ENCODE measurements around the gene ST8SIA2. TPM values are rescaled to one million over a fixed set of nuclear protein-coding genes. Genes with fewer than 3 reads are reported as not detected.

Gene ST8SIA2
- polyA plus RNA-seq, 3 donors = not detected

DNA sequence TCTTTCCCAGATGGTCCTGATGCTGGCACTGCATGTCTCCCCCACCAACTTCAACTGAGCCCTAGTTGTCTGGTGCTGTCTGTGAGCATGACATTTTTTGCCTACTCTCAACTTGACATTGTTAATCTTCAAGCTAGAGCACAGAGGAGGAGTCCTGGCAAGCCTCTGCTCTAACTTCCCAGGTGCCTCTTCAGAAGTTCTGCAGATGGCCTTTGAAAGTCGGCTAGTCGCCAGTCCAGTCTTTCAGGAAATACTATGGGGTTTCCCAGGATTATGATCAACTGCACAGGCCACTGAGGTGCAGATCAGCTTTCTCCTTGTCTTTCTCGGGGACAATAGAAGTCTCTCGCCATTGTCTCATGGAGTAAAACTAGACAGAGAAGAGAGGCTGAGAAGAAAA lies 86.7 kb downstream of the ST8SIA2 start:
- Mint-ChIP-seq H3K27me3 (ENCODE audit: low read depth in 3 of 3) (peaks cover 0 to 5% (median 3%) of the 10 kb centered on the region in 3 donors), H3K9me3 (peaks cover 0 to 4% (median 1%) of the 10 kb centered on the region in 7 donors), H3K36me3 (no peaks in the 10 kb centered on the region)

DNA sequence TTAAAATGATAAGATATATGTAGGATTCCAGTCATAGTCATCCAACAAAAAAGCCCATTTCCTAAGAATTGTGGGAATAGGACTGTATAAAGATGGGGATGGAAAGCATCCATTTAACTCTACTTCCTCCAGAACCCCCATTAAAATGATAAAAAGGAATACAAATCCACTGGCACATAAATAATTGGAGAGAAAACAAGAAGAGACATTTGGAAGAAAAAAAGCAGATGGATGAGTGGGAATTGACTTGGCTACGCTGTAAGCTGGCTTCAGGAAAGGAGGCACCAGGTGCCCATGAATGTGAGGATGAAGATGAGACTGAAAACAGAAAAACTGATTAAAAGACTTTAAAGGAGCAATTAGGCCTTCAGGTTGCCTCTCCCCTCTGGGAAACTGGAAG lies 91.8 kb downstream of the ST8SIA2 start:
- Histone ChIP-seq H3K9ac (ENCODE audit: insufficient read depth, low read length, poor library complexity, severe bottlenecking) (no peak overlapping the region), H3K4me2 (replicated peaks; ENCODE audit: extremely low read depth, low read length, poor library complexity, severe bottlenecking) (no peak overlapping the region), H3K4me3 (replicated peaks in 1 of 3; ENCODE audit: low read depth in 2 of 3, low read length in 3 of 3) (no peak overlapping the region), H4K20me1 (ENCODE audit: insufficient read depth, low read length) (no peaks in the 10 kb centered on the region), H3K27ac (ENCODE audit: low read depth in 1 of 2, low read length in 2 of 2) (no peak overlapping the region), H3K79me2 (ENCODE audit: insufficient read depth, low read length) (no peaks in the 10 kb centered on the region), H3K36me3 (replicated peaks in 1 of 2; ENCODE audit: control insufficient read depth in 1 of 2, insufficient read depth in 2 of 2, low read length in 2 of 2) (no peaks in the 10 kb centered on the region), H3K9me3 (replicated peaks in 1 of 2; ENCODE audit: control insufficient read depth in 1 of 2, insufficient read depth in 1 of 2, low read length in 2 of 2) (no peaks in the 10 kb centered on the region), H3K27me3 (ENCODE audit: control insufficient read depth in 2 of 2, insufficient read depth in 2 of 2, low read length in 2 of 2) (no peaks in the 10 kb centered on the region), H2AFZ (ENCODE audit: insufficient read depth, low read depth, low read length, poor library complexity, severe bottlenecking) (no peak overlapping the region), H3K4me1 (ENCODE audit: control insufficient read depth in 1 of 2, insufficient read depth in 2 of 2, low read length in 2 of 2) (no peaks in the 10 kb centered on the region)
- TF ChIP-seq, protein P1, sequence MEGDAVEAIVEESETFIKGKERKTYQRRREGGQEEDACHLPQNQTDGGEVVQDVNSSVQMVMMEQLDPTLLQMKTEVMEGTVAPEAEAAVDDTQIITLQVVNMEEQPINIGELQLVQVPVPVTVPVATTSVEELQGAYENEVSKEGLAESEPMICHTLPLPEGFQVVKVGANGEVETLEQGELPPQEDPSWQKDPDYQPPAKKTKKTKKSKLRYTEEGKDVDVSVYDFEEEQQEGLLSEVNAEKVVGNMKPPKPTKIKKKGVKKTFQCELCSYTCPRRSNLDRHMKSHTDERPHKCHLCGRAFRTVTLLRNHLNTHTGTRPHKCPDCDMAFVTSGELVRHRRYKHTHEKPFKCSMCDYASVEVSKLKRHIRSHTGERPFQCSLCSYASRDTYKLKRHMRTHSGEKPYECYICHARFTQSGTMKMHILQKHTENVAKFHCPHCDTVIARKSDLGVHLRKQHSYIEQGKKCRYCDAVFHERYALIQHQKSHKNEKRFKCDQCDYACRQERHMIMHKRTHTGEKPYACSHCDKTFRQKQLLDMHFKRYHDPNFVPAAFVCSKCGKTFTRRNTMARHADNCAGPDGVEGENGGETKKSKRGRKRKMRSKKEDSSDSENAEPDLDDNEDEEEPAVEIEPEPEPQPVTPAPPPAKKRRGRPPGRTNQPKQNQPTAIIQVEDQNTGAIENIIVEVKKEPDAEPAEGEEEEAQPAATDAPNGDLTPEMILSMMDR (IDR thresholded peaks at IDR 0.05) = no peak
- no peak for DNase-seq
- Mint-ChIP-seq H3K27me3 (ENCODE audit: low read depth in 3 of 3) (peaks cover 0 to 7% (median 2%) of the 10 kb centered on the region in 3 donors), H3K36me3 (no peaks in the 10 kb centered on the region), H3K4me3 (no peak overlapping the region), H3K9me3 (peaks cover 0 to 7% (median 3%) of the 10 kb centered on the region in 7 donors), H3K4me1 (no peaks in the 10 kb centered on the region), H3K27ac (no peak overlapping the region)
- intact Hi-C loops (cut with micrococcal nuclease) = no loop called here
- 100% methylated on average over 1 of the region's 1 CpG for WGBS (ENCODE audit: insufficient coverage)

More for the DNA sequence above, 86.7 kb downstream of the ST8SIA2 start:
- Histone ChIP-seq H3K27ac (ENCODE audit: low read depth in 1 of 2, low read length in 2 of 2) (no peak overlapping the region), H2AFZ (ENCODE audit: insufficient read depth, low read depth, low read length, poor library complexity, severe bottlenecking) (no peak overlapping the region), H3K4me3 (replicated peaks in 1 of 3; ENCODE audit: low read depth in 2 of 3, low read length in 3 of 3) (no peak overlapping the region), H3K4me2 (replicated peaks; ENCODE audit: extremely low read depth, low read length, poor library complexity, severe bottlenecking) (no peak overlapping the region), H3K4me1 (ENCODE audit: control insufficient read depth in 1 of 2, insufficient read depth in 2 of 2, low read length in 2 of 2) (no peaks in the 10 kb centered on the region), H3K9ac (ENCODE audit: insufficient read depth, low read length, poor library complexity, severe bottlenecking) (no peak overlapping the region), H4K20me1 (ENCODE audit: insufficient read depth, low read length) (no peaks in the 10 kb centered on the region), H3K79me2 (ENCODE audit: insufficient read depth, low read length) (no peaks in the 10 kb centered on the region), H3K9me3 (replicated peaks in 1 of 2; ENCODE audit: control insufficient read depth in 1 of 2, insufficient read depth in 1 of 2, low read length in 2 of 2) (no peaks in the 10 kb centered on the region), H3K27me3 (ENCODE audit: control insufficient read depth in 2 of 2, insufficient read depth in 2 of 2, low read length in 2 of 2) (no peaks in the 10 kb centered on the region), H3K36me3 (replicated peaks in 1 of 2; ENCODE audit: control insufficient read depth in 1 of 2, insufficient read depth in 2 of 2, low read length in 2 of 2) (no peaks in the 10 kb centered on the region)
- H3K27ac Mint-ChIP-seq = no peak overlapping the region
- TF ChIP-seq, protein P1 (IDR thresholded peaks at IDR 0.05) = no peak
- no peak overlapping the region for H3K4me3 Mint-ChIP-seq
- DNase-seq = no peak
- H3K4me1 Mint-ChIP-seq = no peaks in the 10 kb centered on the region
- 93% methylated on average over 2 of the region's 4 CpGs for WGBS (ENCODE audit: insufficient coverage)
- intact Hi-C loops (cut with micrococcal nuclease) = no loop called here

Measured in CD14-positive monocyte (primary cell).